Measurements from ENCODE around the gene SLC6A20.

DNA sequence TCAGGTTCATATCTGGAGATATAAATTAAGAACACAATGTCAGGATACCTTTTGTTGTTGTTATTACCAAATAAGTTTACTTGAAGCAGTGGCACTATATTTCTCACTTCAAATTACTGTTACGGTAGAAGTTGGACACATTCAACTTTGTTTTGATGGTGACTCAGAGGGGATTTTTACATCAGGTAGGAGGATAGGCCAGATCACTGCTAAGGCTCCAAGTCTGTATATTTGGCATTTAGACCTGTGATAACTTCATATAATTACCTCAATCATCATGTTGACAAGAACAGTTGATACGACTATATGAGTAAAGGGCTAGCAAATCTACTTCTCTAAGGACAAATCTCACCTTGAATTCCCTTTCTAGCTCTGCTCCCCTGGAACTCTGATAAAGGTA, 30.0 kb upstream of the SLC6A20 start:
- TF ChIP-seq EZH2phosphoT487 (IDR thresholded peaks at IDR 0.05; ENCODE audit: borderline replicate concordance) = no peak
- TF ChIP-seq, protein P1, sequence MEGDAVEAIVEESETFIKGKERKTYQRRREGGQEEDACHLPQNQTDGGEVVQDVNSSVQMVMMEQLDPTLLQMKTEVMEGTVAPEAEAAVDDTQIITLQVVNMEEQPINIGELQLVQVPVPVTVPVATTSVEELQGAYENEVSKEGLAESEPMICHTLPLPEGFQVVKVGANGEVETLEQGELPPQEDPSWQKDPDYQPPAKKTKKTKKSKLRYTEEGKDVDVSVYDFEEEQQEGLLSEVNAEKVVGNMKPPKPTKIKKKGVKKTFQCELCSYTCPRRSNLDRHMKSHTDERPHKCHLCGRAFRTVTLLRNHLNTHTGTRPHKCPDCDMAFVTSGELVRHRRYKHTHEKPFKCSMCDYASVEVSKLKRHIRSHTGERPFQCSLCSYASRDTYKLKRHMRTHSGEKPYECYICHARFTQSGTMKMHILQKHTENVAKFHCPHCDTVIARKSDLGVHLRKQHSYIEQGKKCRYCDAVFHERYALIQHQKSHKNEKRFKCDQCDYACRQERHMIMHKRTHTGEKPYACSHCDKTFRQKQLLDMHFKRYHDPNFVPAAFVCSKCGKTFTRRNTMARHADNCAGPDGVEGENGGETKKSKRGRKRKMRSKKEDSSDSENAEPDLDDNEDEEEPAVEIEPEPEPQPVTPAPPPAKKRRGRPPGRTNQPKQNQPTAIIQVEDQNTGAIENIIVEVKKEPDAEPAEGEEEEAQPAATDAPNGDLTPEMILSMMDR (IDR thresholded peaks at IDR 0.05 in 2 of 3, conservative IDR thresholded peaks at IDR 0.05 in 1 of 3; ENCODE audit: borderline replicate concordance in 1 of 3, insufficient read depth in 1 of 3, low read depth in 2 of 3, low read length in 2 of 3) = no peak
- no peak for TF ChIP-seq RAD21 (IDR thresholded peaks at IDR 0.05; ENCODE audit: low read depth)
- TF ChIP-seq, protein P2, sequence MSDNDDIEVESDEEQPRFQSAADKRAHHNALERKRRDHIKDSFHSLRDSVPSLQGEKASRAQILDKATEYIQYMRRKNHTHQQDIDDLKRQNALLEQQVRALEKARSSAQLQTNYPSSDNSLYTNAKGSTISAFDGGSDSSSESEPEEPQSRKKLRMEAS (IDR thresholded peaks at IDR 0.05) = no peak
- no peak for TF ChIP-seq POLR2A (IDR thresholded peaks at IDR 0.05; ENCODE audit: borderline replicate concordance, extremely low read depth, insufficient read depth, insufficient read length)
- TF ChIP-seq, protein P3, sequence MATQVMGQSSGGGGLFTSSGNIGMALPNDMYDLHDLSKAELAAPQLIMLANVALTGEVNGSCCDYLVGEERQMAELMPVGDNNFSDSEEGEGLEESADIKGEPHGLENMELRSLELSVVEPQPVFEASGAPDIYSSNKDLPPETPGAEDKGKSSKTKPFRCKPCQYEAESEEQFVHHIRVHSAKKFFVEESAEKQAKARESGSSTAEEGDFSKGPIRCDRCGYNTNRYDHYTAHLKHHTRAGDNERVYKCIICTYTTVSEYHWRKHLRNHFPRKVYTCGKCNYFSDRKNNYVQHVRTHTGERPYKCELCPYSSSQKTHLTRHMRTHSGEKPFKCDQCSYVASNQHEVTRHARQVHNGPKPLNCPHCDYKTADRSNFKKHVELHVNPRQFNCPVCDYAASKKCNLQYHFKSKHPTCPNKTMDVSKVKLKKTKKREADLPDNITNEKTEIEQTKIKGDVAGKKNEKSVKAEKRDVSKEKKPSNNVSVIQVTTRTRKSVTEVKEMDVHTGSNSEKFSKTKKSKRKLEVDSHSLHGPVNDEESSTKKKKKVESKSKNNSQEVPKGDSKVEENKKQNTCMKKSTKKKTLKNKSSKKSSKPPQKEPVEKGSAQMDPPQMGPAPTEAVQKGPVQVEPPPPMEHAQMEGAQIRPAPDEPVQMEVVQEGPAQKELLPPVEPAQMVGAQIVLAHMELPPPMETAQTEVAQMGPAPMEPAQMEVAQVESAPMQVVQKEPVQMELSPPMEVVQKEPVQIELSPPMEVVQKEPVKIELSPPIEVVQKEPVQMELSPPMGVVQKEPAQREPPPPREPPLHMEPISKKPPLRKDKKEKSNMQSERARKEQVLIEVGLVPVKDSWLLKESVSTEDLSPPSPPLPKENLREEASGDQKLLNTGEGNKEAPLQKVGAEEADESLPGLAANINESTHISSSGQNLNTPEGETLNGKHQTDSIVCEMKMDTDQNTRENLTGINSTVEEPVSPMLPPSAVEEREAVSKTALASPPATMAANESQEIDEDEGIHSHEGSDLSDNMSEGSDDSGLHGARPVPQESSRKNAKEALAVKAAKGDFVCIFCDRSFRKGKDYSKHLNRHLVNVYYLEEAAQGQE (IDR thresholded peaks at IDR 0.05; ENCODE audit: low read depth) = no peak
- no peak for TF ChIP-seq CEBPB (IDR thresholded peaks at IDR 0.05; ENCODE audit: low read depth)
- no peak for TF ChIP-seq EZH2 (IDR thresholded peaks at IDR 0.05)
